ENCODE data around the gene PIK3AP1.
A peak's percentile ranks its signal among the peaks of the same experiment; 100 is the strongest.
"Not testable (repeated sequence)": the region's sequence is repeated elsewhere in the genome, so short reads cannot be mapped to it uniquely, and the experiment has no call there.

PIK3AP1 gene

GRCh38 chr10:96721207-96721572 lies 876 bp upstream of the PIK3AP1 start:
- DNase-seq (ENCODE audit: low read depth in 2 of 3, low spot score in 2 of 3), result no peak

DNA sequence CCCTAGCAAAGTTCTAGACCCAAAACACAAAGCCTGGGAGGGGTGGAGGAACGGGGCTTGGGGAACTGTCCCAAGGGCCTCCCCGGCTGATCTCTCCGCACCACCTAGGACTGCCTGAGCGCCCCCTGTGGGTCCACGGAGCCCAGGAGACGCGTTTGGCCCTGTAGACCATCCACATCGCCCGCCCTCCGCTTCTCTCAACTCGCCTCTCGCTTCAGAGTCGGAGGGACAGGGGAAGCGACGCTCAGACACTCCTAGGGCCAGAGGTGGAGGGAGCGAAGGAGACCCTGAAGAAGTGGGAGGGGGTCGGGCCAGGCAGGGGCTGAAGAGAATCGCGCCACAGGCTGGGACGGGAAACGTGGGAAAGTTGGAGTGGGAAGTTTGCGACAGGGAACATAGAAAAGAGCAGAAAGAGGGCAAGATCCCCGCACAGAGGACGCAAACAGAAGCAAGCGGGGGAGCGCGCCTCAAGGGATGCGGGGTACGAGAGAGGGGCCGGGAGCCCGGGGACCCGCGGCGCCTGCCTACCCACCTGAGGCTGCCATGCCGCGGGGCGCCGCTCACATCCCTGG lies 378 bp downstream of the PIK3AP1 start:
- DNase-seq (ENCODE audit: low read depth in 2 of 3, low spot score in 2 of 3), result peak; percentile 19 to 47 (median 32)

GRCh38 chr10:96719200-96719599 lies 1.1 kb downstream of the PIK3AP1 start:
- no peak for DNase-seq (ENCODE audit: low read depth in 2 of 3, low spot score in 2 of 3)

GRCh38 chr10:96718304-96718990 lies 1.9 kb downstream of the PIK3AP1 start:
- DNase-seq (ENCODE audit: low read depth in 2 of 3, low spot score in 2 of 3), result no peak

DNA sequence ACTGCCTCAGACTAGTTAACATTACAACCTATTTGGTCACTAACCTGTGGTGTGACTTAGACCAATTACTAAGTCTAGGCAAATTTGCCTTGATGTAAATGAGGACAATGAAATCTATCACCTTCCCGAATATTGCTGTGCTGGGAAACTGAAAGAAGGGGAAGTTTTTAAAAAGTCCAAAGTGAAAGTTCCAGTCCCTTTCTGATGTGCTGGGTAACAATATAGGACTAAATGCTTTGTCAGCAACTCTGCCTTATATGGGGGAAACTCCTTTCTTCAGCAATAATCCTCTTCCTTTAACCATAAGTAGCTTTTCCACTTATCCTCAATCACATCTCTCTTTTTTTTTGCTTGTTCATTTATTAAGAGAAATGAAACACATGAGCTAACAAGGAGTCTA lies 3.9 kb downstream of the PIK3AP1 start:
- DNase-seq (ENCODE audit: low read depth in 2 of 3, low spot score in 2 of 3), result no peak

DNA sequence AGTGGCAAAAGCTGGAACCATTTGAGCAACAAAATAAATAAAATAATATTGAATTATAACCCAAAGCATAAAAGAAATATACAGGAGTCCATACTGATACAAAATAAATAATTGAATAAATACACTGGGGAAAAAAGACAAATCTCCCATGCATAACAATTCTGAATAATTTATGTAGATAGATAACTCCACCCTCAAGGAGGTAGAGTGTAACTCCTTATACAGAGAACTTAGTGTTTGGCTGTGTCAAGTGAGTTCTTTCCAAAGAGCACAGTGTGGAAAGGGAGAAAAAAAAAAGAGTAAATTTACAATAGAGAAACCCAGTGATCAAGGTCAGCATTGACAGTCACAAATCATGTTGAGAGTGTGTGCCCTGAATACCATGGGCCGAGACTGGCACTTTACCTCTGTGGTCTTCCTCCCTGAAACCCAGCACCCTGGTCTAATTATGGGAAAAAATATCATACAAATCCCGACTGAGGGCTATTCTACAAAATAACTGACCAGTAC lies 5.5 kb downstream of the PIK3AP1 start:
- DNase-seq (ENCODE audit: low read depth in 2 of 3, low spot score in 2 of 3), result no peak

- DNase-seq (ENCODE audit: low read depth in 2 of 3, low spot score in 2 of 3), result no peak
These were observed 6.2 kb downstream of the PIK3AP1 start for GRCh38 chr10:96714031-96714590.

- DNase-seq (ENCODE audit: low read depth in 2 of 3, low spot score in 2 of 3), result no peak
These were observed 7.5 kb downstream of the PIK3AP1 start for GRCh38 chr10:96712662-96713271.

DNA sequence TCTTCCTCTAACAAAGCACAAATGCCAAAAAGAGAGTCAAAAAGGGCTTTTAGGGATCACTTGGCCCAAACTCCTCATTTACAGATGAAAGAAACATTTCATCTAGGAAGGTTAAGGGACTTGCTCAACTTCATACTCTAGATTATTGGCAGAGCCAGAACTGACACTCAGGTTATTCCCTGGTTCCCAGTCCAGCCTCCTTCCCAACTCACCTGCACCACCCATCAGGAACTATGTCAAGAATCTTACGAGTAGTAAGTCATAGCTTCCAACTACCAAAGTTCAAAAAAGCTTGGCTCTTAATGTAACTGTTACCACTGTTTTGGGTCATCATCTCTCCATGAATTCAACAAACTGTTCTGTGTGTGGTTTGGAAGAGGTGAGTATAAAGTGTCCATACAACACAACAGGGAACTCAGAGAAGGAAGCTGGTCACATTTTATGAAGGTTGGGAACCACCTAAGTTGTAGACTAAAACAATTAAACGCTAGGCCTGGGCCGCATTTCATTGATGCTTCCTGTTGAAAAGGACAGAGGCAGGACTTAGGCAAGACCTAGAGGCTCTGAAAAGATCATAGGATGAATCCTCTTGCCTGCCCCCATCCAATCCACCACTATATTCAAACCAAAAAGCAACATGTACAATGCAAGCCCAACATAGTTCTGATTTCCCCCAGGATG lies 9.1 kb downstream of the PIK3AP1 start:
- DNase-seq (ENCODE audit: low read depth in 2 of 3, low spot score in 2 of 3), result no peak

- no peak for DNase-seq (ENCODE audit: low read depth in 2 of 3, low spot score in 2 of 3)
These were observed 10.8 kb downstream of the PIK3AP1 start for GRCh38 chr10:96709525-96709924.

GRCh38 chr10:96708996-96709395 lies 11.3 kb downstream of the PIK3AP1 start:
- no peak for DNase-seq (ENCODE audit: low read depth in 2 of 3, low spot score in 2 of 3)

GRCh38 chr10:96708456-96708855 lies 11.9 kb downstream of the PIK3AP1 start:
- no peak for DNase-seq (ENCODE audit: low read depth in 2 of 3, low spot score in 2 of 3)

- DNase-seq (ENCODE audit: low read depth in 2 of 3, low spot score in 2 of 3), result no peak
These were observed 13.9 kb downstream of the PIK3AP1 start for GRCh38 chr10:96706331-96706853.

DNA sequence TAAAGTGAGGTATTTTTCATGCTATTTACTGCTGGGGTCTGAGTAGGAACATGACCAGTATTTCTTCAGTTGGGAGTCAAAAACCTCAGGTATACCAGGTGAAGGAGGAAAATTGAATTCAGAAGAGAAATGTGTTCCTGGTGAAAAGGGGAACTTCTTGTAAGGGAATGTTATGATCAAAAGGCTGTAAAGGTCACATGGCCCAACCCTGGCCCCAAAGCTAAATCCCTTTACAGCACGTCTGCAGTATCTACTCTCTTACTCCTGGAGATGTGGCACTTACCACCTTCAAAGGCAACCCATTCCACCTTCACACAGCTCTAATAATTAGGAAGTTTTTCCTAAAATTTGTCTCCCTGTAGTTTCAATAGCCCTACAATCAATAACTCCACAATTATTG lies 15.2 kb downstream of the PIK3AP1 start:
- no peak for DNase-seq (ENCODE audit: low read depth in 2 of 3, low spot score in 2 of 3)

GRCh38 chr10:96704563-96704962 lies 15.8 kb downstream of the PIK3AP1 start:
- DNase-seq (ENCODE audit: low read depth in 2 of 3, low spot score in 2 of 3), result no peak

DNA sequence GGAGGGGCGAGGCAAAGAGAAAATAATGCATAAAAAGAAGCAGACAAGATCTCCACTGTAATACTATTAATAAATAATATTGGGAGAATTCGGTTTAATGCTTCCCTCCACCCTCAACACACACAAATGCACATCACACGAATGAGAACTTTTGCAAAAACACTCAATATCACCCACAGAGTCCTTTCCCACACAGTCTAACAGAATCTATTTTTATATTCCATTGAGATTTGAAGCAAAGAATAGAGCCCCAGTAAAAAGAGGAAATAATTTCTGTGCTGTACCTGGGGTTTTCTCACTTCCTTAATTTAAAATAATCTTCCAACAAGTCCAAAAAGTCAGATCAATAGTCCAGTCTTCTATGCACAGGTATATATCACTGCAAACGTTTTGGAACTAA lies 17.0 kb downstream of the PIK3AP1 start:
- DNase-seq (ENCODE audit: low read depth in 2 of 3, low spot score in 2 of 3), result no peak

DNA sequence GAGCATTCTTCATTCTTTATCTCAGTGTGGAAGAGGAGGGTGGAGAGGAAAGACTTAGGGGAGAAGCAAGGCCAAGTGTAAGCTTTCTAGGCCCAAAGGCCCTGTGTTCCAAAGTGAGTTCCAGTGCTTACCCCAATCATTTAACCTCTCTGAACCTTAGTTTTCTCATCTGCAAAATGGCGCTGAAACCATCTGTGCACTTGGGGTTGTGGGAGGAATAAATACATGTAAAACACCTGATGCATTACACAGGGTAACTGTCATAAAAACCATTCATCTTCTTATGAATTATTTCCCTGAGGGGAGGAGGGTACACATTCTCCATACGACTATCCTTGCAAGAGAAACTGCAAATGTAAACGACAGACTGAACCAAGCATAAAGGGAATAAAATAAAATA lies 19.0 kb downstream of the PIK3AP1 start:
- no peak for DNase-seq (ENCODE audit: low read depth in 2 of 3, low spot score in 2 of 3)

GRCh38 chr10:96700374-96701099 lies 19.8 kb downstream of the PIK3AP1 start:
- no peak for DNase-seq (ENCODE audit: low read depth in 2 of 3, low spot score in 2 of 3)

GRCh38 chr10:96699613-96700012 lies 20.7 kb downstream of the PIK3AP1 start:
- no peak for DNase-seq (ENCODE audit: low read depth in 2 of 3, low spot score in 2 of 3)

DNA sequence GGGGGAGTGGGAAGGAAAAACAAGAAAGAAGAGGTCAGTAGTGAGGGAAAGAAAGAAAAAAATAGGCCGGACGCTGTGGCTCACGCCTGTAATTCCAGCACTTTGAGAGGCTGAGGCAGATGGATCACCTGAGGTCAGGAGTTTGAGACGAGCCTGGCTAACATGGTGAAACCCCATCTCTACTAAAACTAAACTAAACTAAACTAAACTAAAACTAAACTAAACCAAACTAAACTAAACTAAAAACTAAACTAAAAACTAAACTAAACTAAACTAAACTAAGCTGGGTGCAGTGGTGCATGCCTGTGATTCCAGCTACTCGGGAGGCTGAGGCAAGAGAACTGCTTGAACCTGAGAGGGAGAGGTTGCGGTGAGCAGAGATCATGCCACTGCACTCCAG lies 22.0 kb downstream of the PIK3AP1 start:
- DNase-seq (ENCODE audit: low read depth in 2 of 3, low spot score in 2 of 3), result not testable (repeated sequence)

DNA sequence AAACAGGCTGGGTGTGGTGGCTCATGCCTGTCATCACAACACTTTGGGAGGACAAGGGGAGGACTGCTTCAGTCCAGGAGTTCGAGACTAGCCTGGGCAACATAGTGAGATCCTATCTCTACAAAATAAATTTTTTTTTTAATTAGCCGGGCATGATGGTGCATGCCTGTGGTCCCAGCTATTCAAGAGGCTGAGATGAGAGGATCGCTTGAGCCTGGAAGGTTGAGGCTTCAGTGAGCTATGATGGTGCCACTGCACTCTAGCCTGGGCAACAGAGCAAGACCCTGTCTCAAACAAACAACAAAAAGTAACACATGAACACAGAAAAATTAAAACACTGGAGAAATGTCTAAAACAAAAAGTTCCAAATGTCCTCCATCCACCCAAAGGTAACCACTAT lies 22.9 kb downstream of the PIK3AP1 start:
- DNase-seq (ENCODE audit: low read depth in 2 of 3, low spot score in 2 of 3), result no peak

Measured in activated CD8-positive, alpha-beta memory T cell treated with anti-CD3 and anti-CD28 coated beads for 48 hours (primary cell).